ENCODE data around the gene COLEC11. TPM values are rescaled to one million over a fixed set of nuclear protein-coding genes. Genes with fewer than 3 reads are reported as not detected.

The COLEC11 gene
- total and polyA plus RNA-seq, 2 of the 13 experiments (the other 11 are each of a cell fraction or from before 2014, with no cell fraction given) = 1.5 to 3.0 TPM

- TF ChIP-seq, protein P1, sequence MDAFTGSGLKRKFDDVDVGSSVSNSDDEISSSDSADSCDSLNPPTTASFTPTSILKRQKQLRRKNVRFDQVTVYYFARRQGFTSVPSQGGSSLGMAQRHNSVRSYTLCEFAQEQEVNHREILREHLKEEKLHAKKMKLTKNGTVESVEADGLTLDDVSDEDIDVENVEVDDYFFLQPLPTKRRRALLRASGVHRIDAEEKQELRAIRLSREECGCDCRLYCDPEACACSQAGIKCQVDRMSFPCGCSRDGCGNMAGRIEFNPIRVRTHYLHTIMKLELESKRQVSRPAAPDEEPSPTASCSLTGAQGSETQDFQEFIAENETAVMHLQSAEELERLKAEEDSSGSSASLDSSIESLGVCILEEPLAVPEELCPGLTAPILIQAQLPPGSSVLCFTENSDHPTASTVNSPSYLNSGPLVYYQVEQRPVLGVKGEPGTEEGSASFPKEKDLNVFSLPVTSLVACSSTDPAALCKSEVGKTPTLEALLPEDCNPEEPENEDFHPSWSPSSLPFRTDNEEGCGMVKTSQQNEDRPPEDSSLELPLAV (CRISPR knock-in tag; conservative IDR thresholded peaks at IDR 0.05; ENCODE audit: low read depth) = no peak
- no peak for TF ChIP-seq CBFB (CRISPR knock-in tag; IDR thresholded peaks at IDR 0.05)
- TF ChIP-seq ZSCAN21 (CRISPR knock-in tag; IDR thresholded peaks at IDR 0.05; ENCODE audit: borderline replicate concordance) = no peak
- TF ChIP-seq ZSCAN25 (CRISPR knock-in tag; IDR thresholded peaks at IDR 0.05) = no peak
- no peak for TF ChIP-seq SOX5 (CRISPR knock-in tag; IDR thresholded peaks at IDR 0.05; ENCODE audit: borderline replicate concordance)
- no peak for TF ChIP-seq ZSCAN30 (CRISPR knock-in tag; IDR thresholded peaks at IDR 0.05)
- no peak for TF ChIP-seq ZNF354B (CRISPR knock-in tag; IDR thresholded peaks at IDR 0.05)
- no peak for TF ChIP-seq ZC3H13 (CRISPR knock-in tag; IDR thresholded peaks at IDR 0.05)
- 0 out of 2 replicates have a peak, but pooled peaks have one; percentile 36 for TF ChIP-seq ZNF878 (CRISPR knock-in tag; IDR thresholded peaks at IDR 0.05)
- no peak for TF ChIP-seq TBP (CRISPR knock-in tag; IDR thresholded peaks at IDR 0.05)
- 0 out of 2 replicates have a peak, but pooled peaks have one; percentile 51 for TF ChIP-seq ZNF598 (CRISPR knock-in tag; IDR thresholded peaks at IDR 0.05; ENCODE audit: borderline replicate concordance)
- TF ChIP-seq NFKB2 (CRISPR knock-in tag; IDR thresholded peaks at IDR 0.05; ENCODE audit: borderline replicate concordance) = peak; percentile 79
- peak; percentile 76 for TF ChIP-seq ZFY (CRISPR knock-in tag; IDR thresholded peaks at IDR 0.05)
- no peak for TF ChIP-seq MLX (CRISPR knock-in tag; IDR thresholded peaks at IDR 0.05)
- TF ChIP-seq TOPORS (CRISPR knock-in tag; IDR thresholded peaks at IDR 0.05) = peak; percentile 68; the same call in 1 of the 2 replicates
- no peak for TF ChIP-seq HOXA9 (CRISPR knock-in tag; IDR thresholded peaks at IDR 0.05; ENCODE audit: borderline replicate concordance)
- TF ChIP-seq RXRA (CRISPR knock-in tag; IDR thresholded peaks at IDR 0.05) = peak; percentile 48; the same call in 1 of the 2 replicates
- no peak for TF ChIP-seq TMF1 (CRISPR knock-in tag; IDR thresholded peaks at IDR 0.05; ENCODE audit: low read depth)
- no peak for TF ChIP-seq ZNF10 (CRISPR knock-in tag; IDR thresholded peaks at IDR 0.05; ENCODE audit: borderline replicate concordance, low read depth)
- no peak for TF ChIP-seq THAP8 (CRISPR knock-in tag; IDR thresholded peaks at IDR 0.05; ENCODE audit: borderline replicate concordance)
- no peak for TF ChIP-seq ZZZ3 (CRISPR knock-in tag; IDR thresholded peaks at IDR 0.05; ENCODE audit: borderline replicate concordance)
- TF ChIP-seq FOXJ3 (CRISPR knock-in tag; IDR thresholded peaks at IDR 0.05; ENCODE audit: borderline replicate concordance) = no peak
- no peak for TF ChIP-seq SKI (IDR thresholded peaks at IDR 0.05; ENCODE audit: partially characterized antibody)
- TF ChIP-seq ZNF780A (CRISPR knock-in tag; IDR thresholded peaks at IDR 0.05) = no peak
- TF ChIP-seq ZNF282 (IDR thresholded peaks at IDR 0.05; ENCODE audit: partially characterized antibody) = no peak
These were observed 64.8 kb downstream of the COLEC11 start (continued) for GRCh38 chr2:3659447-3660432.
